Urinary bladder (tissue), 4 donors: ENCODE data around the gene DVL2. TPM values are rescaled to one million over a fixed set of nuclear protein-coding genes. Genes with fewer than 3 reads are reported as not detected.

ENCODE experiments used
- DNase-seq: peaks from one replicate; pipeline ENCODE4 v3.0.0-alpha.2; 2015; ENCODE audit errors: extremely low spot score
- H3K27ac ChIP-seq: one replicate; pipeline ENCODE4 v1.5.1; 2013; ENCODE audit warnings: low read depth, mild to moderate bottlenecking, moderate library complexity
- H3K36me3 ChIP-seq: one replicate; pipeline ENCODE4 v1.6.1; 2013; ENCODE audit warnings: mild to moderate bottlenecking, moderate library complexity; ENCODE audit not compliant: insufficient read depth
- H3K4me1 ChIP-seq: one replicate; pipeline ENCODE4 v1.6.1; 2013; ENCODE audit warnings: mild to moderate bottlenecking, moderate library complexity; ENCODE audit not compliant: insufficient read depth
- H3K4me3 ChIP-seq: one replicate; pipeline ENCODE4 v1.5.1; 2013; ENCODE audit warnings: low read depth, low read length
- WGBS: extraction: QIAGEN DNeasy Blood & Tissue Kit; methylation state at CpG from one replicate; pipeline ENCODE4 v1.1.7; 2013; 5-methylcytosine and 5-hydroxymethylcytosine counted together
- polyA plus RNA-seq: library from polyadenylated mRNA; stranded (reverse); fragments of 200-250 nt; gene quantifications from one replicate; pipeline ENCODE4 v1.2.3, GENCODE V29; 2013
- small RNA-seq: library from RNA; depleted of rRNA; stranded (forward); fragments of <200 nt; gene quantifications from one replicate; pipeline ENCODE3, GENCODE V24; 2014
- total RNA-seq: library from RNA; depleted of rRNA; stranded (reverse); fragments of >200 nt; gene quantifications from one replicate; pipeline ENCODE4 v1.2.3, GENCODE V29; 2014
- donor health status: healthy with polysubstance abuse.
- donor health status: healthy.

Gene DVL2
- total and polyA plus RNA-seq, 2 donors, result 41.5 to 45.5 TPM

DNA sequence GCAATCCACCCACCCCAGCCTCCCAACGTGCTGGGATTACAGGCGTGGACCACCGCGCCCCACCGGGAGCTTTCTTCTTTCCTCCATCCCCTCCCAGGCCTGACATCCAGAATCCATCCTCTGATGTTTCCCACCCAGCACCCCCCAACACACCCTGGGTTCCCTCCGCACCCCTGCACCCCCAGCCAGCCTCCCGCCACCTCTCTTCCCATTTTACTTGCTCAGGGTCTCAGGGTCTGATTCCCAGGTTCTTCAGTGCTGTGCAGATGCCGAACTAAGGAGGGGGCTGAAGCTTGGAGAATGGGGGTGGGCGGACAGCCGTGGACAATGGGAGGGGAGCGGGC, 55.4 kb downstream of the DVL2 start:
- no peaks in the 10 kb centered on the region for H3K4me1 ChIP-seq
- no peaks in the 10 kb centered on the region for H3K36me3 ChIP-seq
- H3K27ac ChIP-seq, result no peak overlapping the region
- WGBS, result 75% methylated on average over 11 of the region's 11 CpGs
- no peak overlapping the region for H3K4me3 ChIP-seq
- no peak for DNase-seq

DNA sequence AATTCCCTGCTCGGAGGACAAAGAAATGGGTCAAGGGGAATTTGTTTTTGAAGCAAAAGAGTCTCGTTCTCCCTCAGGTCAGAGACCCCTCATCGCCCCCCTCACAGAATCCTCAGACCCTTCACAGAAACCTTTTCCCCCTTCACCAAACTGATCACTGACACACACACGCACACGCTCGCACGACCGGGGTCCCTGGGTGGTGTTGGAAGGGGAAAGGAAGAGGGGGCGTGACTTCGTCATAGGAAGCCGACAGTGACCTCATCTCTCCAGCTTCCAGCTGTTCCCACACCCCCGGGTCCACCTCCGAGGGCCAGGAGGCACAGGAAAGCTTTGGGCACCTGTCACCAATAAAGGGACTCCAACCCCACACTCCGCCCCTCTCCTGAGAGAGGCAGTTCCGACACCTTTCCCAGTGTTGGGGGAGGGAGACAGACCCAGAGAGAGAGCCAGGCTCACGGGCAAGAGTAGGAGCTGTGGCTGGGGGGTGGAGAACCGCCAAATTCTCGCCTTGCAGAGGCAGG, 56.3 kb downstream of the DVL2 start:
- Histone ChIP-seq H3K4me3 (no peak overlapping the region), H3K36me3 (no peaks in the 10 kb centered on the region), H3K27ac (no peak overlapping the region), H3K4me1 (no peaks in the 10 kb centered on the region)
- no peak for DNase-seq
- 4% methylated on average over 18 of the region's 18 CpGs for WGBS

DNA sequence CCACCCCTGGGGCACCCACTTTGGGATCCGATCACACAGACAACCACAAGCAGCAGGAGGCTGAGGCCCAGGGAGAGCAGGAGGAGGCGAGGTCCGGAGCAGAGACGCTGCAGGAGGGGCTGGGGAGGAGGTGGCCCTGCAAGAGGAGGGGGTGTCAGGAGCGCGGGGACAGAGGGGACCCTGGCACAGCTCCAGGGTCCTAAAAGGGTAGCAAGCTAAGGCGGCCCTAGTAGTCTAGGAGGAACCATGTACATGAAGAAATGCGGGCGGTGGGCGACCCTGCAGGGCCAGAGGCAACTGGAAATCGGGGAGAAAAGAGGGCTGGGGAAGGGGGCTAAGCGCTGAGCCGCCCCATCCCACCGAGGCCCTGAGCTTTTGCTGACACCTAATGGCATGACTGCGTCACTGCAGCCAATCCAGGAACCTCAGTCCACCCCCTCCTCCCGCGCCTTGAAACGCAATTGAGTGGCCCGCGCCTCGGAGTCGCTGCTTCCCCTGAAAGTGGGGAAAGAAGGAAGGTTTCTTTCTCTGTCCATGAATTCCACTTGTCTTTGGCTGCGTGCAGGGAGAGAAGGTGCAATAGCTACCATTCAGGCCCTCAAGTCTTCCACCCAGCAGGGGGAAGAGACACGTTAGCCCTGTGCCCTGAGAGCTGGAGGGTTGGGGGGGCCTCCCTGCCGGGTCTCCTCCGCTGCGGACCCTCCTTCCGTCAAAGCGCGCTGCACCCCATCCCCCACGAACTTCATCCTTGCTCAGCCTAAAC, 56.9 kb downstream of the DVL2 start:
- Histone ChIP-seq H3K36me3 (no peaks in the 10 kb centered on the region), H3K4me3 (no peak overlapping the region), H3K4me1 (no peaks in the 10 kb centered on the region), H3K27ac (no peak overlapping the region)
- DNase-seq, result peak; percentile 52
- WGBS, result 3% methylated on average over 31 of the region's 31 CpGs

DNA sequence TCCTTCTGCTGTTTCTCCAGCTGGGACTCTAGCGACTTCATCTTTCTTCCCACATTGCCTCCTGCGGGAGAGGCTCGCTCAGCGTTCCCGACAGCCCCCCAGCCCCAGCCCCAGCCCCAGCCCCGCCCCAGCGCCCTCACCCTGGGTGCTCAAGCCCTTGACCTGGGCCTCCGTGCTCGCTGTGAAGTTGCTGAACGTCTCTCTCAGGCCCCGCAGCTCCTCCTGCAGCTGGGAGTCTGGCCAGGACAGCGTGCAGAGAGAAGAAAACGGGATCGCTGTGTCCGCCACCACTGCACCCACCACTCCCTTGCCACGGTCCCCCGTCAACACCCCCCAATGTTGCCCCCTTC, 57.5 kb downstream of the DVL2 start:
- WGBS, result 10% methylated on average over 17 of the region's 17 CpGs
- H3K4me3 ChIP-seq, result no peak overlapping the region

DNA sequence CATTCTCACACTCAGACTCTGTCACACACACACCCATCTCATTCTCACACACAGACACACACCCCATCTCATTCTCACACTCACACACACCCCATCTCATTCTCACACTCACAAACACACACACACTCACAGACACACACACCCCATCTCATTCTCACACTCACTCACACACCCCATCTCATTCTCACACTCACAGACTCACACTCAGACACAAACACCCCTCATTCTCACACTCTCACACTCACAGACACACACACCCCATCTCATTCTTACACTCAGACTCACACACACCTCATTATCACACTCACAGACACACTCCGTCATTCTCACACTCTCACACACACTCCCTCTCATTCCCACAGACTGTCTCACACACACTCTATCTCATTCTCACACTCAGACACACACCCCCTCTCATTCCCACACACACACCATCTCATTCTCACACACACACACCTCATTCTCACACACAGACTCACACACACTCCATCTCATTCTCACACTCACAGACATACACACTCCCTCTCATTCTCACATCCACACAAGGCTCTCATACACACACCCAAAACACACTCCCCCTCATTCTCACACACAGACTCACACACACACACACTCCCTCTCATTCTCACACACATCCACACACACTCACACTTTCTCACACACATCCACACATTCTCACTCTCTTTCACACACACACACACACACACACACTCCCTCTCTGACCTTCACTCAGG, 58.0 kb downstream of the DVL2 start:
- DNase-seq, result no peak
- H3K4me3 ChIP-seq, result no peak overlapping the region
- WGBS, result 85% methylated on average over 1 of the region's 1 CpG

More for the DNA sequence above, 57.5 kb downstream of the DVL2 start:
- Histone ChIP-seq H3K4me1 (no peaks in the 10 kb centered on the region), H3K27ac (no peak overlapping the region), H3K36me3 (no peaks in the 10 kb centered on the region)
- no peak for DNase-seq

More for the DNA sequence above, 58.0 kb downstream of the DVL2 start:
- Histone ChIP-seq H3K4me1 (no peaks in the 10 kb centered on the region), H3K36me3 (no peaks in the 10 kb centered on the region), H3K27ac (no peak overlapping the region)

Small RNA genes lying within 50 kb of the gene (small RNA-seq; reads per million reads assigned to genes)
- gene AC120057.4 (not detected), gene MIR324 (17.4 reads per million, percentile 95 among the genes with 10 or more reads in this experiment), gene RF00019 (not detected)

Other genes with a start within 250 kb of the DVL2 start
Only the 30 nearest of the 36 such genes appear.
- gene SLC16A13, start 198.5 kb downstream of the DVL2 start, total RNA-seq, result 0.37 TPM
- gene SLC16A13, start 198.5 kb downstream of the DVL2 start, polyA plus RNA-seq, result 1.5 TPM
- gene SLC16A11, start 190.4 kb downstream of the DVL2 start, total RNA-seq, result not detected
- gene SLC16A11, start 190.4 kb downstream of the DVL2 start, polyA plus RNA-seq, result 1.5 TPM
- 5.0 TPM for gene CLEC10A, start 154.3 kb downstream of the DVL2 start, total RNA-seq
- gene CLEC10A, start 154.3 kb downstream of the DVL2 start, polyA plus RNA-seq, result 18.8 TPM
- gene ASGR2, start 119.7 kb downstream of the DVL2 start, total RNA-seq, result not detected
- 1.7 TPM for gene ASGR2, start 119.7 kb downstream of the DVL2 start, polyA plus RNA-seq
- 1.7 TPM for gene ASGR1, start 55.1 kb downstream of the DVL2 start, total RNA-seq
- 1.6 TPM for gene ASGR1, start 55.1 kb downstream of the DVL2 start, polyA plus RNA-seq
- gene DLG4, start 14.7 kb downstream of the DVL2 start, total RNA-seq, result 19.4 TPM
- gene DLG4, start 14.7 kb downstream of the DVL2 start, polyA plus RNA-seq, result 17.1 TPM
- gene ACADVL, start 14.6 kb downstream of the DVL2 start, total RNA-seq, result 130 TPM
- gene ACADVL, start 14.6 kb downstream of the DVL2 start, polyA plus RNA-seq, result 314 TPM
- gene PHF23, start 4.9 kb upstream of the DVL2 start, total RNA-seq, result 18.8 TPM
- 39.0 TPM for gene PHF23, start 4.9 kb upstream of the DVL2 start, polyA plus RNA-seq
- gene GABARAP, start 7.9 kb upstream of the DVL2 start, total RNA-seq, result 246 TPM
- 681 TPM for gene GABARAP, start 7.9 kb upstream of the DVL2 start, polyA plus RNA-seq
- 40.0 TPM for gene CTDNEP1, start 17.2 kb upstream of the DVL2 start, total RNA-seq
- gene CTDNEP1, start 17.2 kb upstream of the DVL2 start, polyA plus RNA-seq, result 89.2 TPM
- gene ELP5, start 17.7 kb upstream of the DVL2 start, total RNA-seq, result 17.7 TPM
- 39.2 TPM for gene ELP5, start 17.7 kb upstream of the DVL2 start, polyA plus RNA-seq
- gene CLDN7, start 28.0 kb upstream of the DVL2 start, total RNA-seq, result 24.2 TPM
- gene CLDN7, start 28.0 kb upstream of the DVL2 start, polyA plus RNA-seq, result 34.4 TPM
- gene SLC2A4, start 47.2 kb upstream of the DVL2 start, total RNA-seq, result 11.6 TPM
- gene SLC2A4, start 47.2 kb upstream of the DVL2 start, polyA plus RNA-seq, result 66.1 TPM
- 0.37 TPM for gene YBX2, start 60.1 kb upstream of the DVL2 start, total RNA-seq
- 1.8 TPM for gene YBX2, start 60.1 kb upstream of the DVL2 start, polyA plus RNA-seq
- gene EIF5A, start 73.1 kb upstream of the DVL2 start, total RNA-seq, result 123 TPM
- gene EIF5A, start 73.1 kb upstream of the DVL2 start, polyA plus RNA-seq, result 348 TPM
- gene GPS2, start 80.8 kb upstream of the DVL2 start, total RNA-seq, result 25.0 TPM
- 70.2 TPM for gene GPS2, start 80.8 kb upstream of the DVL2 start, polyA plus RNA-seq
- 20.9 TPM for gene NEURL4, start 94.8 kb upstream of the DVL2 start, total RNA-seq
- 26.0 TPM for gene NEURL4, start 94.8 kb upstream of the DVL2 start, polyA plus RNA-seq
- gene ACAP1, start 102.0 kb upstream of the DVL2 start, total RNA-seq, result 1.5 TPM
- gene ACAP1, start 102.0 kb upstream of the DVL2 start, polyA plus RNA-seq, result 4.3 TPM
- gene KCTD11, start 117.6 kb upstream of the DVL2 start, total RNA-seq, result 3.9 TPM
- 19.3 TPM for gene KCTD11, start 117.6 kb upstream of the DVL2 start, polyA plus RNA-seq
- gene TMEM95, start 120.6 kb upstream of the DVL2 start, total RNA-seq, result not detected
- not detected for gene TMEM95, start 120.6 kb upstream of the DVL2 start, polyA plus RNA-seq
- gene TNK1, start 146.6 kb upstream of the DVL2 start, total RNA-seq, result 1.2 TPM
- 4.8 TPM for gene TNK1, start 146.6 kb upstream of the DVL2 start, polyA plus RNA-seq
- 14.4 TPM for gene PLSCR3, start 160.0 kb upstream of the DVL2 start, total RNA-seq
- gene PLSCR3, start 160.0 kb upstream of the DVL2 start, polyA plus RNA-seq, result 56.3 TPM
- 76.2 TPM for gene TMEM256, start 169.6 kb upstream of the DVL2 start, total RNA-seq
- 113 TPM for gene TMEM256, start 169.6 kb upstream of the DVL2 start, polyA plus RNA-seq
- 8.5 TPM for gene NLGN2, start 173.3 kb upstream of the DVL2 start, total RNA-seq
- gene NLGN2, start 173.3 kb upstream of the DVL2 start, polyA plus RNA-seq, result 40.9 TPM
- gene SPEM1, start 185.8 kb upstream of the DVL2 start, total RNA-seq, result not detected
- gene SPEM1, start 185.8 kb upstream of the DVL2 start, polyA plus RNA-seq, result not detected
- gene SPEM2, start 191.1 kb upstream of the DVL2 start, total RNA-seq, result not detected
- not detected for gene SPEM2, start 191.1 kb upstream of the DVL2 start, polyA plus RNA-seq
- gene SPEM3, start 194.3 kb upstream of the DVL2 start, total RNA-seq, result not detected
- gene SPEM3, start 194.3 kb upstream of the DVL2 start, polyA plus RNA-seq, result not detected
- gene TMEM102, start 200.9 kb upstream of the DVL2 start, total RNA-seq, result 3.1 TPM
- gene TMEM102, start 200.9 kb upstream of the DVL2 start, polyA plus RNA-seq, result 4.0 TPM
- gene FGF11, start 205.0 kb upstream of the DVL2 start, total RNA-seq, result 2.1 TPM
- 0.95 TPM for gene FGF11, start 205.0 kb upstream of the DVL2 start, polyA plus RNA-seq
- 10.7 TPM for gene CHRNB1, start 210.5 kb upstream of the DVL2 start, total RNA-seq
- gene CHRNB1, start 210.5 kb upstream of the DVL2 start, polyA plus RNA-seq, result 15.4 TPM